Panc1 (cell line): Measurements from ENCODE around the gene PCDHB10.

Experiments used
- CTCF ChIP-seq: fragments of 450-650 bp; IDR thresholded peaks from 2 replicates; pipeline ENCODE4 v1.5.1; 2017; ENCODE audit warnings: mild to moderate bottlenecking
- POLR2AphosphoS5 ChIP-seq: IDR thresholded peaks from 2 replicates; pipeline ENCODE4 v1.6.1; 2012; ENCODE audit warnings: mild to moderate bottlenecking, low read depth, low read length, moderate library complexity
- TCF7L2 ChIP-seq: IDR thresholded peaks from 2 replicates; pipeline ENCODE4 v1.6.1; 2011; ENCODE audit warnings: mild to moderate bottlenecking, low read depth, low read length, inconsistent platforms

- TF ChIP-seq CTCF (no peak), POLR2AphosphoS5 (no peak), TCF7L2 (no peak)
These were observed 44.6 kb downstream of the PCDHB10 start for GRCh38 chr5:141236516-141237313.
